Endothelial cell (in vitro differentiated cells): ENCODE data around the gene SLX9. TPM values are rescaled to one million over a fixed set of nuclear protein-coding genes. Genes with fewer than 3 reads are reported as not detected.

Source experiments
- DNase-seq: peaks from one replicate; pipeline ENCODE4 v3.0.0; 2021; ENCODE audit warnings: low spot score
- H3K27ac Mint-ChIP-seq: one replicate; pipeline ENCODE4 v1.8.0; 2021; ENCODE audit warnings: mixed read lengths, inconsistent platforms; ENCODE audit not compliant: unreplicated experiment
- H3K27me3 Mint-ChIP-seq: one replicate; pipeline ENCODE4 v1.8.0; 2021; ENCODE audit warnings: mild to moderate bottlenecking, moderate library complexity, mixed read lengths, inconsistent platforms; ENCODE audit not compliant: unreplicated experiment
- H3K36me3 Mint-ChIP-seq: one replicate; pipeline ENCODE4 v1.8.0; 2021; ENCODE audit warnings: mild to moderate bottlenecking, low read depth, mixed read lengths, inconsistent platforms; ENCODE audit not compliant: unreplicated experiment
- H3K4me1 Mint-ChIP-seq: one replicate; pipeline ENCODE4 v1.8.0; 2021; ENCODE audit warnings: mild to moderate bottlenecking, mixed read lengths, inconsistent platforms; ENCODE audit not compliant: unreplicated experiment
- H3K4me3 Mint-ChIP-seq: one replicate; pipeline ENCODE4 v1.8.0; 2021; ENCODE audit warnings: mild to moderate bottlenecking, mixed read lengths, inconsistent platforms; ENCODE audit not compliant: unreplicated experiment
- H3K9me3 Mint-ChIP-seq: one replicate; pipeline ENCODE4 v1.8.0; 2021; ENCODE audit warnings: mixed read lengths, inconsistent platforms; ENCODE audit not compliant: unreplicated experiment
- total RNA-seq: library from RNA; stranded (reverse); fragmentation: NEBNext Ultra II Directional; extraction: Animal tissue kit (Norgen Biotek cat#: 25700); gene quantifications from one replicate; pipeline ENCODE4 v1.2.1, GENCODE V29; 2021; ENCODE audit not compliant: unreplicated experiment
- TF ChIP-seq, protein P1 (sequence below): fragments of 200-600 bp; sonication (generic); IDR thresholded peaks from one replicate; pipeline ENCODE4 v1.5.0; 2021; ENCODE audit warnings: antibody characterized with exemption; ENCODE audit not compliant: unreplicated experiment

Gene SLX9
- total RNA-seq, 1 donor from 2014 or later: 13.7 TPM

DNA sequence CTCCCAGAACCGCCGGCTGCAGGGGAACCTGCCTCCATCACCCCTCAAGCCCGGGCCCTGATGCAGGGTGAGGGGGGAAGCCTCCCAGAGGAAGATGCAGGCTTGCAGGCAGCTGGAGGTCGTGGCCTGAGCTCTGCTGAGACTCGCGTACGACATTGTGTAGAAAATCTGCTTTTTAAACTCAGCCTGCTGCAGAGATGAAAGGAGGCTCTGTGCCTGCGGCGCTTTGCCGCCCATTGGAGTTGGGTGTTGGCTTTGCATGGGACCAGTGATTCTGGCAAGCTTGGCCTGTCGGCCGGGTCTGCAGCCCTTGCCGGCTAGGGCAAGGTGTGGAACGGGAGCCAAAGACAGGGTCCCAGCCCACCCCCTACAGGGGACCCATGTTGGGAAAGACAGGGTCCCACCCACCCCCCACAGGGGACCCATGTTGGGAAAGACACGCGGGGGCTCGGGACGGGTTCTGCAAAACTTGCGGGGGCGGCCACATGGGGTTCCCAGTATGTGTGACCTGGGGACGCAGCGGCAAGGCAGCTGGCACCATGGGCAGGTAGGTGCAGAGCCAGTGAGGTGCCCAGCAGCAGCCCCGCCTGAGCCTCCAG, 55.6 kb downstream of the SLX9 start:
- H3K27ac Mint-ChIP-seq: no peak overlapping the region
- no peaks in the 10 kb centered on the region for H3K36me3 Mint-ChIP-seq
- TF ChIP-seq, protein P1, sequence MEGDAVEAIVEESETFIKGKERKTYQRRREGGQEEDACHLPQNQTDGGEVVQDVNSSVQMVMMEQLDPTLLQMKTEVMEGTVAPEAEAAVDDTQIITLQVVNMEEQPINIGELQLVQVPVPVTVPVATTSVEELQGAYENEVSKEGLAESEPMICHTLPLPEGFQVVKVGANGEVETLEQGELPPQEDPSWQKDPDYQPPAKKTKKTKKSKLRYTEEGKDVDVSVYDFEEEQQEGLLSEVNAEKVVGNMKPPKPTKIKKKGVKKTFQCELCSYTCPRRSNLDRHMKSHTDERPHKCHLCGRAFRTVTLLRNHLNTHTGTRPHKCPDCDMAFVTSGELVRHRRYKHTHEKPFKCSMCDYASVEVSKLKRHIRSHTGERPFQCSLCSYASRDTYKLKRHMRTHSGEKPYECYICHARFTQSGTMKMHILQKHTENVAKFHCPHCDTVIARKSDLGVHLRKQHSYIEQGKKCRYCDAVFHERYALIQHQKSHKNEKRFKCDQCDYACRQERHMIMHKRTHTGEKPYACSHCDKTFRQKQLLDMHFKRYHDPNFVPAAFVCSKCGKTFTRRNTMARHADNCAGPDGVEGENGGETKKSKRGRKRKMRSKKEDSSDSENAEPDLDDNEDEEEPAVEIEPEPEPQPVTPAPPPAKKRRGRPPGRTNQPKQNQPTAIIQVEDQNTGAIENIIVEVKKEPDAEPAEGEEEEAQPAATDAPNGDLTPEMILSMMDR: no peak
- no peaks in the 10 kb centered on the region for H3K9me3 Mint-ChIP-seq
- H3K4me3 Mint-ChIP-seq: no peak overlapping the region
- no peaks in the 10 kb centered on the region for H3K4me1 Mint-ChIP-seq
- no peak for DNase-seq
- peaks cover 6% of the 10 kb centered on the region for H3K27me3 Mint-ChIP-seq

DNA sequence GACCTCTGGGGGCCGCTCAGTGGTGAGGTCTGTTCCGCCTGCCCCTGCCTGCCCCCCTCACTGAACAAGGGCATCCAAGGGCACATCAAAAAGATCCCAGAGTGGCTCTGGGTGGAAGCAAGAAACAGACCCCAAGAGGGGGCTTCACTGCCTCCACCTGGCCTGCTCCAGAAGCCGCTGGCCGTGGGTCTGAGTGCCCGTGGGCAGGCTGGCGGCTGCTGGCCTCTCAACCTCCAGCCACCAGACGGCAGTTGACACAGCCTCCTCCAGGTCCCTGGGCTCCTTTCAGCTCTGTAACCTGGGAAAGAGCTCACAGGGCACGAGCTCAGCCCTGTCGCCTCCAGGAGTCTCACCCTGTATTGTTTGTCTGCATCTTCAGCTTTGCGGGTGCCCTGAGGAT, 56.3 kb downstream of the SLX9 start:
- TF ChIP-seq, protein P1: no peak
- Mint-ChIP-seq H3K27me3 (peaks cover 10% of the 10 kb centered on the region), H3K27ac (no peak overlapping the region), H3K4me3 (no peak overlapping the region), H3K36me3 (no peaks in the 10 kb centered on the region), H3K9me3 (no peaks in the 10 kb centered on the region), H3K4me1 (no peaks in the 10 kb centered on the region)
- no peak for DNase-seq

DNA sequence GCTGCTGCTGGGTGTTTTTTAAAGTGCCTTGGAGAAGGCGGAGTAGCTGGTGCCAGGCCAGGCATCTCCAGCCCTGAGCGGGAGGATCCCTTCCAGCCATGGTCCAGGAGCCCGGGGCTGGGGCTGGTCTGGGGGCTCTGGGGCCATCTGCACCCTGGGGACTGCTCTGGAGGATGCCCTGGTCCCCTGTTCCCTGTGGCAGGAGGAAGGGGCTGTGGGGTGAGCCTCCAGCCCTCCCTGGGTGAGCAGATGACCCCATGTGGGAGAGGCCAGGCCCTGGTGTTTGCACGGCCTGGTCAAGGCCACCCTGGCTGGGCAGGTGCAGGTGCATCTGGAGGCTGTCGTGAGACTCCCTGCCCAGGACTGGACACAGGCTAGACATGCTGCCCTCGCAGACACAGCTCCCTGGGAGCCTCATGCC, 56.7 kb downstream of the SLX9 start:
- H3K36me3 Mint-ChIP-seq: no peaks in the 10 kb centered on the region
- TF ChIP-seq, protein P1: no peak
- no peaks in the 10 kb centered on the region for H3K4me1 Mint-ChIP-seq
- H3K27ac Mint-ChIP-seq: no peak overlapping the region
- no peaks in the 10 kb centered on the region for H3K9me3 Mint-ChIP-seq
- DNase-seq: no peak
- peaks cover 10% of the 10 kb centered on the region for H3K27me3 Mint-ChIP-seq
- H3K4me3 Mint-ChIP-seq: no peak overlapping the region

DNA sequence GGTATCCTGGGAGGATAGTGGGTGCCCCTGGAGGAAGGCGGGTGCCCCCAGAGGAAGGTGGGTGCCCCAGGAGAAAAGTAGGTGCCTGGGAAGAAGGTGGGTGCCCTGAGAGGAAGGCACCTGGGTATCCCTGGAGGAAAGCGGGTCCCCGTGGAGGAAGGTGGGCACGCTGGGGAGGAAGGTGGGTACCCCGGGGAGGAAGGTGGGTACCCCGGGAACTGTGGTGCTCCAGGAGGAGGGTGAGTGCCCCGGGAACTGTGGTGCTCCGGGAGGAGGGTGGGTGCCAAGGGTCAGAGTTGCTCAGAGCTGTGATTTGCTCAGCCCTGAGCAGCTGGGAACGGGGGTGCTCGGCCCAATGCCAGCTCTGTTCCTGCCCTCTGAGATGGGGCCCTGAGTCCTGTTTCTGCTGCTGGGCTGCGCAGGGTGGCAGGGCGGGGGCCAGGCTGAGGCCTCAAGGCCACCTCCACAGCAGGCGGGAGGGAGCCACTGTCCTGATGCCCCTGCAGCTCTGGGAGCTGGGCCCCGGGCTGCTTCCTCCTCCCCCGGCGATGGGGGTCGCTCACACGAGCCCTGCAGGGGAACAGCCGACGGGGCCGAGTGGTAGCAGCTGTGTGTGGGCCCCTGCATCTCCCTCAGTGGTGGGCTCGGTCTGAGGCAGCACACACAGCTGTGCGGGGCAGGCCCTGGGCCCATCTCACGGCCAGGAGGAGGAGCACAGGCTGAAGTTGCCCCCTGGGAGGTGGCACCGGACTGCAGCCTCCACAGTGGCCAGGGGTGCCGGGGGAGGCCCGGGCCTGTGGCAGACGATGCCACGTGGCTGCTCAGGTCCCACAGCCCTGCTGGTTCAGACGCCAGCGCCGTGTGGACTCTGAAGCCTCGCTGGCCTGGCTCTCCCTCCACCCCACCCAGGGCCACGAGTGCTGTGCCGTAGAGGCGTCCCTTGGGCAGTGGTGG, 57.4 kb downstream of the SLX9 start:
- TF ChIP-seq, protein P1: no peak
- Mint-ChIP-seq H3K4me1 (no peaks in the 10 kb centered on the region), H3K36me3 (no peaks in the 10 kb centered on the region), H3K9me3 (no peaks in the 10 kb centered on the region), H3K4me3 (no peak overlapping the region), H3K27me3 (peaks cover 7% of the 10 kb centered on the region), H3K27ac (no peak overlapping the region)
- no peak for DNase-seq
